Thoracic aorta (tissue), 2 donors: Measurements from ENCODE around the gene FOXP3. TPM values are rescaled to one million over a fixed set of nuclear protein-coding genes. Genes with fewer than 3 reads are reported as not detected.
A peak's percentile ranks its signal among the peaks of the same experiment; 100 is the strongest.
"Not testable (repeated sequence)": the region's sequence is repeated elsewhere in the genome, so short reads cannot be mapped to it uniquely, and the experiment has no call there.

Experiments used
- ATAC-seq: fragments of 150-250 bp; one replicate; pipeline ENCODE4 v1.8.0; 2017; ENCODE audit warnings: low read depth; ENCODE audit not compliant: insufficient number of reproducible peaks, low FRiP score
- DNase-seq: peaks from one replicate; pipeline ENCODE4 v3.0.0-alpha.2; 2020; ENCODE audit warnings: low spot score
- H3K27ac ChIP-seq, 2 donors: fragments of 200-600 bp; sonication (generic); 1 replicate in 1 of 2; 2 replicates in 1 of 2; pipeline ENCODE4 v1.5.1; 2016; ENCODE audit warnings: mild to moderate bottlenecking in 2 of 2, moderate library complexity in 2 of 2
- H3K27me3 ChIP-seq: fragments of 200-600 bp; sonication (generic); replicated peaks from 2 replicates; pipeline ENCODE4 v1.6.0; 2016; ENCODE audit warnings: mild to moderate bottlenecking; ENCODE audit not compliant: insufficient read depth
- H3K36me3 ChIP-seq: fragments of 200-600 bp; sonication (generic); one replicate; pipeline ENCODE4 v1.5.1; 2016
- H3K4me1 ChIP-seq, 2 donors: fragments of 200-600 bp; sonication (generic); 1 replicate in 1 of 2; 2 replicates in 1 of 2; pipeline versions ENCODE4 v1.5.1 to v1.6.0; 2016; ENCODE audit warnings: low read depth in 2 of 2, mild to moderate bottlenecking in 1 of 2; ENCODE audit not compliant: control insufficient read depth in 1 of 2
- H3K4me3 ChIP-seq: fragments of 200-600 bp; sonication (generic); 2 replicates; pipeline ENCODE4 v1.5.1; 2016; ENCODE audit warnings: mild to moderate bottlenecking
- H3K9me3 ChIP-seq: fragments of 200-600 bp; sonication (generic); 2 replicates; pipeline ENCODE4 v1.5.1; 2016
- total RNA-seq, 2 donors: library from RNA; depleted of rRNA; stranded (reverse); fragments of >200 nt; gene quantifications; one replicate each; pipeline versions ENCODE4 v1.1.0 to v1.2.3, GENCODE V29; 2016
- TF ChIP-seq, protein P1 (sequence below): fragments of 200-600 bp; sonication (generic); IDR thresholded peaks from one replicate; pipeline ENCODE4 v1.5.1; 2019; ENCODE audit warnings: antibody characterized with exemption

The FOXP3 gene, protein sequence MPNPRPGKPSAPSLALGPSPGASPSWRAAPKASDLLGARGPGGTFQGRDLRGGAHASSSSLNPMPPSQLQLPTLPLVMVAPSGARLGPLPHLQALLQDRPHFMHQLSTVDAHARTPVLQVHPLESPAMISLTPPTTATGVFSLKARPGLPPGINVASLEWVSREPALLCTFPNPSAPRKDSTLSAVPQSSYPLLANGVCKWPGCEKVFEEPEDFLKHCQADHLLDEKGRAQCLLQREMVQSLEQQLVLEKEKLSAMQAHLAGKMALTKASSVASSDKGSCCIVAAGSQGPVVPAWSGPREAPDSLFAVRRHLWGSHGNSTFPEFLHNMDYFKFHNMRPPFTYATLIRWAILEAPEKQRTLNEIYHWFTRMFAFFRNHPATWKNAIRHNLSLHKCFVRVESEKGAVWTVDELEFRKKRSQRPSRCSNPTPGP
- total RNA-seq, result not detected

DNA sequence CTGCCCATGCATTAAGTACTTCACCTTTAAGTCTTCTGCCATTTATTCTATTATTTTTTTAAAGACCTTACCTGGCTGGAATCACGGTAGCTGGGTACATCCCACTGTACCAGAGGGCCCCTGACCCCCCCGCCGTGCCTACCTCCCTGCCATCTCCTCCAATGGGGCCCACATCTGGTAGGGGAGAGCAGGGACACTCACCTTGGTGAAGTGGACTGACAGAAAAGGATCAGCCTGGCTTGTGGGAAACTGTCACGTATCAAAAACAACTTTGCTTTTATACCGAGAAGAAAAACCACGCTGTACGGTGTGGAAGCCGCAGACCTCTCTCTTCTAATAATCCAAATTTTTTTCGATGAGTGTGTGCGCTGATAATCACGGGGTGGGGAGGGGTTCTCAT lies at the start of gene FOXP3:
FOXP3 (minus strand) TSS at position 251 of the 400 bp plus-strand sequence. CDS start 6,205 bp downstream, outside the sequence.
- H3K27me3 ChIP-seq, result no peaks in the 10 kb centered on the region
- TF ChIP-seq, protein P1, sequence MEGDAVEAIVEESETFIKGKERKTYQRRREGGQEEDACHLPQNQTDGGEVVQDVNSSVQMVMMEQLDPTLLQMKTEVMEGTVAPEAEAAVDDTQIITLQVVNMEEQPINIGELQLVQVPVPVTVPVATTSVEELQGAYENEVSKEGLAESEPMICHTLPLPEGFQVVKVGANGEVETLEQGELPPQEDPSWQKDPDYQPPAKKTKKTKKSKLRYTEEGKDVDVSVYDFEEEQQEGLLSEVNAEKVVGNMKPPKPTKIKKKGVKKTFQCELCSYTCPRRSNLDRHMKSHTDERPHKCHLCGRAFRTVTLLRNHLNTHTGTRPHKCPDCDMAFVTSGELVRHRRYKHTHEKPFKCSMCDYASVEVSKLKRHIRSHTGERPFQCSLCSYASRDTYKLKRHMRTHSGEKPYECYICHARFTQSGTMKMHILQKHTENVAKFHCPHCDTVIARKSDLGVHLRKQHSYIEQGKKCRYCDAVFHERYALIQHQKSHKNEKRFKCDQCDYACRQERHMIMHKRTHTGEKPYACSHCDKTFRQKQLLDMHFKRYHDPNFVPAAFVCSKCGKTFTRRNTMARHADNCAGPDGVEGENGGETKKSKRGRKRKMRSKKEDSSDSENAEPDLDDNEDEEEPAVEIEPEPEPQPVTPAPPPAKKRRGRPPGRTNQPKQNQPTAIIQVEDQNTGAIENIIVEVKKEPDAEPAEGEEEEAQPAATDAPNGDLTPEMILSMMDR, result no peak
- ATAC-seq (no peak), DNase-seq (no peak)
- H3K27ac ChIP-seq, result no peak within 1 kb of the TSS
- H3K9me3 ChIP-seq, result no peaks in the 10 kb centered on the region
- no peaks in the 10 kb centered on the region for H3K36me3 ChIP-seq
- no peak within 1 kb of the TSS for H3K4me3 ChIP-seq
- no peaks in the 10 kb centered on the region for H3K4me1 ChIP-seq

DNA sequence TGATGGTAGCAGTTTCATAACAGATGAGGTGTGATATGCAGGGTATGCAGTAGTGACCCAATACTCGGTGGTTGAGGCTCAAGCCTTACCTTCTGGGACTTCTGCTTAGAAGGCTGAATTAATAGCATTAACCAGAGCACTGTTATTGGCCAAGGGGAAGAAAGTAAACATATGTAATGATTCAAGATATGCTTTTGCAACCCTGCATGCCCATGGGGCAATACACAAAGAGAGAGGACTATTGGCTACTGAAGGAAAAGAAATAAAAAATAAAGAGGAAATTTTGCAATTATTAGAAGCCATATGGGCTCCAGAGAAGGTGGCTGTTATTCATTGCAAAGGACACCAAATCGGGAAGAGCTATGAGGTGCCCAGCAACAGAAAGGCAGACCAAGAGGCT lies 47.7 kb upstream of the FOXP3 start:
- no peaks in the 10 kb centered on the region for H3K36me3 ChIP-seq
- TF ChIP-seq, protein P1, result no peak
- DNase-seq, result no peak
- H3K4me3 ChIP-seq, result no peak overlapping the region
- peaks cover 0 to 7% of the 10 kb centered on the region in 2 donors for H3K4me1 ChIP-seq
- ATAC-seq, result no peak
- H3K9me3 ChIP-seq, result no peaks in the 10 kb centered on the region
- no peak overlapping the region for H3K27ac ChIP-seq
- H3K27me3 ChIP-seq, result no peaks in the 10 kb centered on the region

DNA sequence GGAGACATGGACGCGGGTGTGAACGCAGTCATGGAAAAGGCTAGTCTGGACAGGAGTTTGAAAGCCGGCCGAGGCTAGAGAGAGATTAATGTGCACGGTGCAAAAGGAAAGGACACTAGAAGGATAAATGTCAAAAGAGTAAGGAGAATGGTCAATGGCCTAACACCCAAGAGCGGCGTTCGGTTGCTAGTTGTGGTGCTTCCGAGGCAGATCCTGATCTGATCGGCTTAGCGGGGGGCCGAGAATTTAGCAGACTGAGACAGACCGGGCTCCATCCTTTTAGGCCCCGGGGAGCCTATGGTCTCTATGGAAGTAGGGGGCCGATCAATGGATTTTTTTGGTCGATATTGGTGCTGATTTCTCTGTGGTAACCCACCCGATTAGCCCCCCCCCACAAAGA lies 45.9 kb upstream of the FOXP3 start:
- Histone ChIP-seq H3K36me3 (no peaks in the 10 kb centered on the region), H3K4me1 (peaks cover 0 to 7% of the 10 kb centered on the region in 2 donors), H3K9me3 (no peaks in the 10 kb centered on the region), H3K4me3 (peak overlapping the region; percentile 73), H3K27ac (peak overlapping the region in 1 of 2 donors; percentile 77), H3K27me3 (no peaks in the 10 kb centered on the region)
- TF ChIP-seq, protein P1, result no peak
- DNase-seq (no peak), ATAC-seq (no peak)

DNA sequence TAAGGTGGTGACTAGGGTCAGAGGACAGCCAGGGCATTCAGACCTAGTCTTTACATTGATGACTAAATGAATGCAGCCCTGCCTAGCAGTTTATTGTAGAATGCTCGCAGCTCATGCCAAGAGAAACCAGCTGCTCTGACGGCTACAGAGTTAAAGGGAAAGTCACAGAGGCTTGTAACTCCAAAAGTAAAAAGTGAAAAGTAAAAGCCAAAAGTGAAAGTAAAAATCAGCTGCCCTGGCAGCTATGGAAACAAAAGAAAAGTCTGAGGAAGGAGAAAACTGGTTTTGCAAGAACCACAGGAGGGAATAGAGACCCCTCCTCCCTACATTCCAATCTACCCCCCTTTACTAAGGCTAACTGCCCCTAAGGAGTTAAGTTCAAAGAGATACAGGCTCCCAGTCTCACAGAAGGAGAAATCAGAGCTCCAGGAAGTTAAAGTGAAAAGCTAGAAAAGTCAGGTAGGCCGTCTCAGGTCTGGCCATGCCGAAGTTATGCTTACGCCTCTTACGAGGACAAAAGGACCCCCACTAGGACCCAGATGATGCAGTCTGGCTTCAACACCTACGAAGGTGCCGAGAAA lies 45.0 kb upstream of the FOXP3 start:
- no peak for DNase-seq
- no peaks in the 10 kb centered on the region for H3K36me3 ChIP-seq
- ATAC-seq, result no peak
- H3K4me1 ChIP-seq, result peaks cover 0 to 7% of the 10 kb centered on the region in 2 donors
- no peaks in the 10 kb centered on the region for H3K27me3 ChIP-seq
- TF ChIP-seq, protein P1, result no peak
- H3K9me3 ChIP-seq, result no peaks in the 10 kb centered on the region
- H3K27ac ChIP-seq, result peak overlapping the region; percentile 69 to 77
- H3K4me3 ChIP-seq, result peak overlapping the region; percentile 73

DNA sequence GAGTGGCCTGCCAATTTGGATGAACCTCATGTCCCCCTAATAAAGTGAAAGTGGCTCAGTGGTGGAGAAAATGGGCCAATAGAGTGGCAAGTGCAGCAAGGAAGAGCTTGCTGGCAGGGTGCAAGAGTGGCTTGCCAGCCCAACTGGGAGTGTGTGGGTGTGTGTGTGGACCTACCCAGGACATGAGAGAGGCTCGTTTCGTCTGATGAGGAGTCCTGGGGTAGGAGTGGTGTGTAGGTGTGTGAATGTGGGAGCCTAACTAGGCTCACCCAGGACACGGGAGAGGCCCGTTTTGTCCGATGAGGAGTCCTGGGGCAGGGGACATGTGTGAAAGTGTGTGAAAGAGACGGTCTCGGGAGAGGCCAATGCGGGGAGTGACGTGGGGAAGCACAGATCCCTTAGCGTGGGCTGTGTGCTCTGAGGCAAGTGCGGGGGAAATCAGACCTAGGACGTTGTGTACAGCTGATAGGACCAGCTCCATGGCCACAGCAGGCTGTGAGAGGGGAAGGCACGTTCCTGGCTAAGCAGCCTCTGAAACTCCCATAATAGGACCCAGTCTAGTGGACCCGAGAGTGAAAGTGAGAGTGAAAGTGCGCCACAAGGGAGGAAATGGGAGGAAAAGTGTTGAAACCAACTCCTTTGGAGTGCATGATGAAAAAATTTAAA lies 44.2 kb upstream of the FOXP3 start:
- Histone ChIP-seq H3K9me3 (no peaks in the 10 kb centered on the region), H3K27ac (peak overlapping the region; percentile 61 to 77), H3K27me3 (no peaks in the 10 kb centered on the region), H3K36me3 (no peaks in the 10 kb centered on the region), H3K4me1 (peaks cover 0 to 7% of the 10 kb centered on the region in 2 donors), H3K4me3 (peak overlapping the region; percentile 73)
- TF ChIP-seq, protein P1, result no peak
- ATAC-seq, result no peak
- no peak for DNase-seq

DNA sequence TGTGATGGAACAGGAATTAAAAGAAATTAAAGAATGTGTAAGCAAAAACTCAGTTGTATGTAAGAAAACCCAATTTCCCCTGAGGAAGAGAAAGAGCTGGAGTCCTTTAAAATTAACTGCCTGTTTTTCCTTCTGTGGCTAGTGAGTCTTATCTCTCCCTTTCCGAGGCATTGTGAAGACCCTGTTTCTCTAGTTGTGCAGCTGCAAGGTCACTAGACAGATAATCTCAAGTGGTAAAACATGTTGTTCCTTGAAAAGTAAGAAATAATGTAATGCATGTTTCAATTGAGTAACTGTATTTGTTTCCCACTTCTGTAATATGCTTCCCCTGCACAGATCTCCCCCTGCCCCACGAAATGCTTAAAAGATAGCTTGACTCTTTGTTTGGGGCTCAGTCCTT lies 43.3 kb upstream of the FOXP3 start:
- DNase-seq, H3K36me3 ChIP-seq, H3K9me3 ChIP-seq, H3K4me1 ChIP-seq, H3K27ac ChIP-seq, H3K27me3 ChIP-seq, ATAC-seq, H3K4me3 ChIP-seq: not testable (repeated sequence)
